Embryonic facial prominence (tissue), 1 donor: ENCODE data around the gene SGK1.
"Not testable (repeated sequence)": the region's sequence is repeated elsewhere in the genome, so short reads cannot be mapped to it uniquely, and the experiment has no call there.

Experiments
- DNase-seq: peaks from one replicate; pipeline ENCODE4 v3.0.0-alpha.2; 2016; ENCODE audit errors: extremely low spot score

Gene SGK1

GRCh38 chr6:134304381-134304780, 13.5 kb downstream of the SGK1 start:
- not testable (repeated sequence) for DNase-seq

- DNase-seq: no peak
Measured at GRCh38 chr6:134303891-134304290, 14.0 kb downstream of the SGK1 start.

- DNase-seq: no peak
Measured at GRCh38 chr6:134299236-134299635, 18.7 kb downstream of the SGK1 start.

GRCh38 chr6:134296762-134297161, 21.1 kb downstream of the SGK1 start:
- DNase-seq: no peak

- DNase-seq: no peak
Measured at GRCh38 chr6:134295953-134296553, 21.9 kb downstream of the SGK1 start.

- DNase-seq: no peak
Measured at GRCh38 chr6:134293659-134294161, 24.2 kb downstream of the SGK1 start.

GRCh38 chr6:134291156-134291555, 26.8 kb downstream of the SGK1 start:
- DNase-seq: no peak

GRCh38 chr6:134289204-134289575, 28.7 kb downstream of the SGK1 start:
- DNase-seq: no peak

- peak; percentile 25 for DNase-seq
Measured at GRCh38 chr6:134288538-134289203, 29.2 kb downstream of the SGK1 start.

GRCh38 chr6:134287859-134288537, 29.9 kb downstream of the SGK1 start:
- no peak for DNase-seq

- DNase-seq: no peak
Measured at GRCh38 chr6:134282816-134283215, 35.1 kb downstream of the SGK1 start.

- no peak for DNase-seq
Measured at GRCh38 chr6:134281388-134281787, 36.5 kb downstream of the SGK1 start.

GRCh38 chr6:134278000-134278399, 39.9 kb downstream of the SGK1 start:
- DNase-seq: no peak

GRCh38 chr6:134276891-134277377, 41.0 kb downstream of the SGK1 start:
- DNase-seq: not testable (repeated sequence)

GRCh38 chr6:134272374-134272773, 45.5 kb downstream of the SGK1 start:
- no peak for DNase-seq

GRCh38 chr6:134267917-134268361, 50.0 kb downstream of the SGK1 start:
- no peak for DNase-seq

- DNase-seq: no peak
Measured at GRCh38 chr6:134266776-134267175, 51.1 kb downstream of the SGK1 start.

GRCh38 chr6:134261766-134262165, 56.1 kb downstream of the SGK1 start:
- no peak for DNase-seq

GRCh38 chr6:134258849-134259306, 59.0 kb downstream of the SGK1 start:
- no peak for DNase-seq

- DNase-seq: no peak
Measured at GRCh38 chr6:134257516-134257915, 60.4 kb downstream of the SGK1 start.

GRCh38 chr6:134256862-134257261, 61.0 kb downstream of the SGK1 start:
- DNase-seq: no peak

GRCh38 chr6:134255280-134255679, 62.6 kb downstream of the SGK1 start:
- not testable (repeated sequence) for DNase-seq

GRCh38 chr6:134254118-134254517, 63.8 kb downstream of the SGK1 start:
- no peak for DNase-seq
